GM06990 (cell line): ENCODE results near the gene EBPL.

Experiments
- DNase-seq: peaks from one replicate; pipeline ENCODE4 v3.0.0-alpha.2; 2011; ENCODE audit not compliant: insufficient read length; ENCODE audit errors: extremely low read depth
- H3K27me3 ChIP-seq: replicated peaks from 2 replicates; pipeline ENCODE4 v1.6.0; 2011; ENCODE audit warnings: low read length; ENCODE audit not compliant: control insufficient read depth, insufficient read depth
- H3K36me3 ChIP-seq: 2 replicates; pipeline ENCODE4 v1.5.1; 2011; ENCODE audit warnings: low read length; ENCODE audit not compliant: control insufficient read depth, insufficient read depth
- H3K4me3 ChIP-seq: replicated peaks from 2 replicates; pipeline ENCODE4 v1.5.1; 2011; ENCODE audit warnings: low read depth, mild to moderate bottlenecking, control low read depth, low read length
- TF ChIP-seq, protein P1 (sequence below): IDR thresholded peaks from 2 replicates; pipeline ENCODE4 v1.5.1; 2011; ENCODE audit warnings: low read length, control low read depth, mild to moderate bottlenecking, inconsistent platforms; ENCODE audit not compliant: insufficient read depth, poor library complexity, severe bottlenecking

Gene EBPL

GRCh38 chr13:49653478-49653877 lies 37.8 kb downstream of the EBPL start:
- TF ChIP-seq, protein P1, sequence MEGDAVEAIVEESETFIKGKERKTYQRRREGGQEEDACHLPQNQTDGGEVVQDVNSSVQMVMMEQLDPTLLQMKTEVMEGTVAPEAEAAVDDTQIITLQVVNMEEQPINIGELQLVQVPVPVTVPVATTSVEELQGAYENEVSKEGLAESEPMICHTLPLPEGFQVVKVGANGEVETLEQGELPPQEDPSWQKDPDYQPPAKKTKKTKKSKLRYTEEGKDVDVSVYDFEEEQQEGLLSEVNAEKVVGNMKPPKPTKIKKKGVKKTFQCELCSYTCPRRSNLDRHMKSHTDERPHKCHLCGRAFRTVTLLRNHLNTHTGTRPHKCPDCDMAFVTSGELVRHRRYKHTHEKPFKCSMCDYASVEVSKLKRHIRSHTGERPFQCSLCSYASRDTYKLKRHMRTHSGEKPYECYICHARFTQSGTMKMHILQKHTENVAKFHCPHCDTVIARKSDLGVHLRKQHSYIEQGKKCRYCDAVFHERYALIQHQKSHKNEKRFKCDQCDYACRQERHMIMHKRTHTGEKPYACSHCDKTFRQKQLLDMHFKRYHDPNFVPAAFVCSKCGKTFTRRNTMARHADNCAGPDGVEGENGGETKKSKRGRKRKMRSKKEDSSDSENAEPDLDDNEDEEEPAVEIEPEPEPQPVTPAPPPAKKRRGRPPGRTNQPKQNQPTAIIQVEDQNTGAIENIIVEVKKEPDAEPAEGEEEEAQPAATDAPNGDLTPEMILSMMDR, result no peak
- no peak for DNase-seq
- H3K36me3 ChIP-seq, result no peaks in the 10 kb centered on the region
- no peaks in the 10 kb centered on the region for H3K27me3 ChIP-seq
- H3K4me3 ChIP-seq, result no peak overlapping the region

GRCh38 chr13:49652355-49653305 lies 38.7 kb downstream of the EBPL start:
- DNase-seq, result no peak
- TF ChIP-seq, protein P1, result peak; percentile 44
- no peaks in the 10 kb centered on the region for H3K36me3 ChIP-seq
- H3K4me3 ChIP-seq, result no peak overlapping the region
- H3K27me3 ChIP-seq, result no peaks in the 10 kb centered on the region

DNA sequence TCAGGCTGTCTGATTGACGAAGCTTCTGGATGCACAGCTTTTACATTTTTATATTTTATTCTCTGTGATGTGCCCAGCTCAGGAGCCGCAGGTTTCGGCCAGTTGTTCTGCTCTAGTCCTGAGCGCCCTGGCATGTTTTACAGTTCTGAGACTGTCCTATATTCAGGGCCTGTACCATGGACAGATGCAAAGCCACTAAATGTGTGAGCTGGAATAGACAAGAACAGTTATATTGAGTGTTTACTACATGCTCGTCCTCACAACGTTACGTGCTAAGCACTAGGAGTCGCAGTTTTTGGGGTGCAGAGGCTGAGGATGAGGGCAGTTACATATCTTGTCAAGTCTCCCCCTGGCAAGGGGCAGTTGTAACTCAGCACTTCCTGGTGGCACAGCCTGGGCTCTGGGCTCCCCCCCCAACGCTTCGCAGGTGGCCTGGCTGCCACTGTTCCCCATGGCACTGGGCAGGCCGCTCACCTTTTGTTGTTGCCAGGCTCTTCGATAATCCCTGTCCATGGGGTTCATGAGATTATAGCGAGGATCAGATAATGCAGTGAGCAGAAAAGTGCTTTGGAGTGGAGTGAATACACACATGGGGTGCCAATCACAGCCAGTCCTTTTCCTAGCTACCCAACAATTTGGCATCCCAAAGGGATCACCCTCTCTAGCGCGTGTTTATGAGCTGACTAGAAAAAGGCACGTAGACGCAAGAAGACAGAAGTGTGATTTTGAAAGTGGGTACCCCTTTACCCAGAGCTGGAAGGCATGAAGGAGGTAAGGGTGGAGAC lies 39.5 kb downstream of the EBPL start:
- no peak for DNase-seq
- Histone ChIP-seq H3K4me3 (no peak overlapping the region), H3K27me3 (no peaks in the 10 kb centered on the region), H3K36me3 (no peaks in the 10 kb centered on the region)
- TF ChIP-seq, protein P1, result no peak

DNA sequence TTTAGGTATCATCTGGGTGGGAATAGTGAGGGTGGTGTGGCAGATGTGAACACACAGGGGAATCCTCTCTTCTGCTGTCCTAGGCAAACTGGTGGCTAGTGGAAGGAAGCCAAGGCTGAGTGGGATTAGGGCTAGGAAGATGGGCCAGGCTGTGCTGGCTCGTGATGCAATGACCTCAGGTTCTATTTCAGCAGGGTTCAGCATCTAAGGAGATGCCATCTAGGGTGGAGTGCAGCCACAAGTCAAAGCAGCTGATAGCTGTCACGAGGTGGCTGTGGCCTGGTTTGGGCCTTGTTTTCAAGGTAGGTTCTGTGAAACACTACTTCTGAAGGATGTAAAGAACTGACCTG lies 41.3 kb downstream of the EBPL start:
- DNase-seq, result no peak
- TF ChIP-seq, protein P1, result no peak
- no peaks in the 10 kb centered on the region for H3K27me3 ChIP-seq
- no peak overlapping the region for H3K4me3 ChIP-seq
- H3K36me3 ChIP-seq, result no peaks in the 10 kb centered on the region

GRCh38 chr13:49649244-49649962 lies 41.9 kb downstream of the EBPL start:
- H3K4me3 ChIP-seq, result no peak overlapping the region
- TF ChIP-seq, protein P1, result no peak
- no peaks in the 10 kb centered on the region for H3K36me3 ChIP-seq
- no peak for DNase-seq
- H3K27me3 ChIP-seq, result no peaks in the 10 kb centered on the region
